ENCODE data around the gene ABCB9. TPM values are rescaled to one million over a fixed set of nuclear protein-coding genes. Genes with fewer than 3 reads are reported as not detected.
A peak's percentile ranks its signal among the peaks of the same experiment; 100 is the strongest.

ABCB9 gene
- total RNA-seq, 4 donors from 2014 or later, result 2.7 to 9.5 (median 7.4) TPM

GRCh38 chr12:122986258-122986871, 20.1 kb upstream of the ABCB9 start:
- Histone ChIP-seq H3K4me3 (no peak overlapping the region), H3K27ac (no peak overlapping the region), H3K4me1 (peaks cover 40% of the 10 kb centered on the region), H3K9me3 (no peaks in the 10 kb centered on the region), H3K36me3 (peaks cover 60% of the 10 kb centered on the region), H3K27me3 (no peaks in the 10 kb centered on the region)
- no peak for TF ChIP-seq CTCF (IDR thresholded peaks at IDR 0.05)
- no peak for TF ChIP-seq POLR2A (IDR thresholded peaks at IDR 0.05)
- TF ChIP-seq EP300 (IDR thresholded peaks at IDR 0.05), result no peak
- TF ChIP-seq POLR2AphosphoS5 (IDR thresholded peaks at IDR 0.05), result no peak
- DNase-seq (ENCODE audit: low spot score in 2 of 2), result no peak
- 89% methylated on average over 7 of the region's 40 CpGs for WGBS

DNA sequence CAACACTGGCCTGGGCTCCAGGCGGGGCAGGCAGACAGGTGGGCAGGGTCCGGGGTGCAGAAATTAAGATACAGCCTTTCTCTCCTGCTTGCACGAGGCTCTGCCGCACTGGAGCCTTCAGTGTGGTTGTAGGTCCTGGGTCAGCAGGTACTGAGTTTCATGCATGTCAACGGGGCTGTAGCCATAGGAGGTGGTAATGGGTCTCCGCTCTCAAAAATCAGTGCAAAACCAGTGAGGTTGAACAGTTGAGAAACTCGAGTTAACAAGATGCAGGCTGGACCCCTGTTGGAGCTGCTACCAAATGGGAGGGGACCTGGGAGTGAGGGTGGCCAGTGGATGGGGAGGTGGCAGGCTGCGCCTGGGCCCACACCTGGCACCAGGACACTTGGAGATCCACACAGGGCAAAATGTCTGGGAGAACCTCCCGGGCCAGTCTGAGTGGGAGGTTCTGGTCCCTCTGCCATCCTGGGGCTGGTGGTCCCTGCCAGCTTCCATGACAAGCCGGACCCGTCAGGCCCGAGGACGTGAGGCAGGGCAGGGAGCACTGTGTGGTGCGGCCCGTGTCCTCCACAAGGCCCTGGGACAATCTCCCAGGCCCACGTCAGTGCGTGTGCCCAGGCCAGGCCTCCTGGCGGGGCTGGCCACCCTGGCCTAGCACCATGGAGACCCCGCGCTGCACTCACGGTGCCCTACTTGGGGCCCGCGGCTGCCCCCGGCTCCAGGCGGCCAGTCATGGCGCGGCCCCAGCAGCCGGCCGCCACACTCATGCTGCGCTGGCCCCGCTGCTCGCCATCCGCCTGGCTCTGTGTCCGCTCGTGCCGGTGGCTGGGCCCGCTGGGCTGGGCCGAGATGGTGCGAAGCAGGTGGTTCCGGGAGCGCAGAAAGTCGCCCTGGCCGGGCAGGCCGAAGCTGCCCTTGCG, 19.3 kb upstream of the ABCB9 start:
- Histone ChIP-seq H3K27me3 (no peaks in the 10 kb centered on the region), H3K4me3 (no peak overlapping the region), H3K9me3 (no peaks in the 10 kb centered on the region), H3K27ac (peak overlapping the region; percentile 28), H3K36me3 (peaks cover 55% of the 10 kb centered on the region), H3K4me1 (peaks cover 43% of the 10 kb centered on the region)
- no peak for DNase-seq (ENCODE audit: low spot score in 2 of 2)
- TF ChIP-seq POLR2A (IDR thresholded peaks at IDR 0.05) (no peak), CTCF (IDR thresholded peaks at IDR 0.05) (no peak), POLR2AphosphoS5 (IDR thresholded peaks at IDR 0.05) (no peak), EP300 (IDR thresholded peaks at IDR 0.05) (no peak)
- 73% methylated on average over 8 of the region's 45 CpGs for WGBS

GRCh38 chr12:122984612-122985337, 18.5 kb upstream of the ABCB9 start:
- Histone ChIP-seq H3K4me3 (peak overlapping the region; percentile 14), H3K27ac (peak overlapping the region; percentile 28), H3K27me3 (no peaks in the 10 kb centered on the region), H3K36me3 (peaks cover 47% of the 10 kb centered on the region), H3K9me3 (no peaks in the 10 kb centered on the region), H3K4me1 (peaks cover 46% of the 10 kb centered on the region)
- TF ChIP-seq CTCF (IDR thresholded peaks at IDR 0.05) (no peak), POLR2A (IDR thresholded peaks at IDR 0.05) (no peak), POLR2AphosphoS5 (IDR thresholded peaks at IDR 0.05) (no peak), EP300 (IDR thresholded peaks at IDR 0.05) (no peak)
- WGBS, result 44% methylated on average over 33 of the region's 34 CpGs
- DNase-seq (ENCODE audit: low spot score in 2 of 2), result no peak

GRCh38 chr12:122983789-122984515, 17.7 kb upstream of the ABCB9 start:
- no peak for TF ChIP-seq EP300 (IDR thresholded peaks at IDR 0.05)
- no peak for TF ChIP-seq CTCF (IDR thresholded peaks at IDR 0.05)
- no peak for TF ChIP-seq POLR2AphosphoS5 (IDR thresholded peaks at IDR 0.05)
- no peak for TF ChIP-seq POLR2A (IDR thresholded peaks at IDR 0.05)
- Histone ChIP-seq H3K4me3 (no peak overlapping the region), H3K27me3 (no peaks in the 10 kb centered on the region), H3K4me1 (peaks cover 55% of the 10 kb centered on the region), H3K9me3 (no peaks in the 10 kb centered on the region), H3K36me3 (peaks cover 45% of the 10 kb centered on the region), H3K27ac (peak overlapping the region; percentile 28)
- WGBS, result 54% methylated on average over 8 of the region's 9 CpGs
- peak in 1 of 2 donors; percentile 62 for DNase-seq (ENCODE audit: low spot score in 2 of 2)

Measured in suprapubic skin (tissue), 4 donors.